GOT3 (cell line): ENCODE data around the gene NASP.

Source experiments
- DNase-seq: peaks from one replicate; lab custom pipeline; 2025; ENCODE audit warnings: mixed read lengths; lab: John Stamatoyannopoulos, UW

NASP gene

DNA sequence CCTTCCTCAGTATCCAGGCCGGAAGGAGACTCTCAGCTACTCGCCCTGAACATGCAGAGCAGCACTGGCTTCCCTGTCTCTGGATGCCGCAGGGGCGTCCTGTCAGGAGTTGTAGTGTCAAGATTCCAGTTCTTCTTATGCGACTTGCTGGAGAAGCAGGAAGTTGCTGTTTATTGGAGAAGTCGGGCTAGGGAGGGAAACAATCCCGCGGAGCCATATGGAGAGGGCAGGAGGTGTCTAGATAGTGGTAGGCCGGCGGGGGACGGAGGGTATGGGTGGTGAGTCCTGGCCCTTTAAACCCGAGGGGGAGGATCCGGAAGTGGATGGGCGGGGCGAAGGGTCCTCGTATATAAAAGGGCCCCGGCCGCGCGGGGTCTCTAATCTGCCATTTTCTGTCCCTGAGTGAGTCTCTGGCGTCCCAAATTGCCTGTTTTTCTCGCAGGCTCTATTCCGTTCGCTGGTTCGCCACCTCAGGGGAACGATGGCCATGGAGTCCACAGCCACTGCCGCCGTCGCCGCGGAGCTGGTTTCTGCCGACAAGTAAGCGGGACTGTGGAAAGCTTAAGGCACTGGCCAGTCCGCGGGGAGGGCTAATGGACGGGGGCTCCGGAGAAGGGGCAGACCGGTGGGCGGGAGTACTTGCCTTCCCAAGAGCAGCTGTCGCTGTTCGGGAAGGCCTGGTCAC lies at the start of gene NASP:
TSS of gene NASP (plus strand) at position 376 of the 685 bp plus-strand sequence. CDS start at position 482, 106 bp downstream.
- DNase-seq = peak; percentile 73

DNA sequence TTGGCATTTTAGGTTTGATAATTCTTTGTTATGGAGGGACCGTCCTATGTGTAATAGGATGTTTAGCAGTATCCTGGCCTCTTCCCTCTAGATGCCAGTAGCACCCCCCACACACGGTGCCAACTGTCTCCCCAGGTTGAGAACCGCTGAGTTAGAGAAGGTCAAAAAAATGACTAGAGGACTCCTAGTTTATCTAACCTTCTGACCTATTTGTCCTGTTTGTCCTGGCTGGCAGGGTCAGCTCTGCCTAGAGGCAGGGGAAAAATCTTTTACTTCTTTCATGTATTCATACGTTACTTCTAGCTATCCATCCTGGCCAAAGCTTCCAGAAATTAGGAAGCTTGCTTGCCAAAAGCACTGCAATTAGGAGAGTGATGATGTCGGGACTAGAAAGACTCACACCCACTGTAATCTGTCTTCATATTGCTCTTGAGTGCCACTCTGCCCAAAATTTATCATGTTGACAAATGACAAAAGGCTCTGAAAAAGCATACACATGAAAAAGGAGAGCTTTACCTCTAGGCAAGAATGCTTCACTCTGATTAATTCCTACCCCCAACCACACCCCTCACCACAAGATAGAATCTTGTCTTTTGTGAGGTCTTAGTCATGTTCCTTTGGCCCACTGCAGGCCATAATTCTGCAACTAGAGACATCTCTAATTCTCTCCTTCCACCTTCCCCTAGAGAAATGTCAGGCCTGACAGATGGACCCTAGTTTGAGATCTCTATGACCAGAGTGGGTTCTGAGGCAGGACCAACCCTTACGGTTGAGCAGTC lies 47.7 kb upstream of the NASP start:
- DNase-seq = no peak

DNA sequence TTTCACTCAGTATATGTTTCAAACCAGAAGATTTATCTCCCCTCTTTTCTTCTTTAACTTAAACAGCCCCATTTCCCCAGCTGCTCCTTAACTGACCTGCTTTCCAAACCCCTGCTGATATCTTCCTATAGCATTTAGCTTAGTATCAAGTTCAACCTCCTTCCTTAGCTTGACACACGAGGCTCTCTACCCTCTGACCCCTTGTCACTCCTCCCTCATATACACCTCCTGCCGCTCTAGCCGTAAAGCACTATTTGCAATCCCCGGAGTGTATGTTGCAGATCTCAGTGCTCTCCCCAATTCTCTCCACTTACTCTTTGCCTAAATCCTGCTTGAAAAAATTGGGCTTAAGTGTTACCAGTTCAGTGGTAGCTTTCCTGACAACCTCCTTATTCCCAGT lies 47.0 kb upstream of the NASP start:
- no peak for DNase-seq

DNA sequence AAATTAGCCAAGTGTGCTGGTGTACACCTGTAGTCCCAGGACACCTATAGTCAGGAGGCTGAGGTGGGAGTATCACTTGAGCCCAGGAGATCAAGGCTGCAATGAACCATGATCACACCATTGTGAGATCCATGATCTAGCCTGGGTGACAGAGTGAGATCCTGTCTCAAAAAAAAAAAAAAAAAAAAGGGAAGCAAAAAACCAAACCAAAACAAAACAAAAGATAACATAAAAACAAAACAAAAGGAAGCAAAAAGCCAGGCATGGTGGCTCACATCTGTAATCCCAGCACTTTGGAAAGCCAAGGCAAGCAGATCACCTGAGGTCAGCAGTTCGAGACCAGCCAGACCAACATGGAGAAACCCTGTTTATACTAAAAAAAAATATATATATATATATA lies 42.6 kb upstream of the NASP start:
- no peak for DNase-seq

DNA sequence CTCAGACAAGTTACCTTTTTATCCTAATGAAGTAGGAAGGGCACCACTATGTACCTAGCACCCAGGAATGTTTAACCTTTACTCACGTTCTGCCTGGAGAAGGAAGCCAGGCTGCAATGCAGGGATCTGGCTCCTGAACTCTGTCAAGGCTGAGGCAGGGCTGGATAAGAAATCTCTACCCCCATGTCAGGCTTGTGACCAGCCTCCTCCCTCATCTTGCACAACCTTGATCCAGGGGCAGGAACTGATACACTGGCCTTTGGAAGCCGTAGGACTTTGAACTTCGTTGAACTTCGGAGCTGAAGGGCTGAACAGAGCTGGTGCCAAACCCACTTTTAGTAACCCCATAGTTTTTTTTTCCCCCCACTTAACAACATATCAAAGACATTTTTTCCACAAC lies 41.2 kb upstream of the NASP start:
- no peak for DNase-seq

- DNase-seq = no peak
Measured at GRCh38 chr1:45543581-45544417, 40.0 kb upstream of the NASP start.

DNA sequence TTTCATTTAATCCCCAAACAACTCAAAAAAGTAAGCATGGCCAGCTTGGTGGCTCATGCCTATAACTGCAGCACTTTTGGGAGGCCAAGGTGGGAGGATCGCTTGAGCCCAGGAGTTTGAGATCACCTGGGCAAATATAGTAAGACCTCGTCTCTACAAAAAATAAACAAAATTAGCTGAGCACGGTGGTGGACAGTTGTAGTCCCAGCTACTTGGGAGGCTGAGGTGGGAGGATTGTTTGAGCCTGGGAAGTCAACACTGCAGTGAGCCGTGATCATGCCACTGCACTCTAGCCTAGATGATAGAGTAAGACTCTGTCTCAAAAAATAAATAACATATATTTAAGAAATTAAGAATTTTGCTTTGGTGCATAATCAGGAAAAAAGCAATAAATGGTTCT lies 39.3 kb upstream of the NASP start:
- no peak for DNase-seq

DNA sequence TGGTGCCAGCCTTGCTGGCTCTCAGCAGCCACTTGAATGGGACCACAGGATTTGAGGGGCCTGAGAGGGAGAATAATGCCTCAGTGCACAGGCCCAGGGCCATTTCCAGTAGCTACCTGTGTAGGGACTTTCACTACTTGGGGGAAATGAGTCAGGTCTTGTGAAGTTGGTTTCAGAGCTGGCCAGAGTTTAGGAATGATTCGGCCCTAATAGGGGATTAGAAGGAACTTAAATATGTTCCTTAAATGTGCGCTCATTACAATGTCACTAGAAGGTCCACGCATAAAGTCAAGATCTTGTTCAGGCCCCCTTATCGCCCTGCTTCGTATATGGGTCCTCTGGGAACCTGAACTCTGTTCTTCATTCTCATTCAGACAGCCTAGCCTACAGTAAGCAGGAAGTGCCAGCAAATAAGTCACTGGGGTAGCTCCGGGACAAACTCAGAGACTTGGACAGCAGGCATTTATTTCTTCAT lies 38.8 kb upstream of the NASP start:
- no peak for DNase-seq

GRCh38 chr1:45545553-45546310 lies 38.1 kb upstream of the NASP start:
- no peak for DNase-seq

DNA sequence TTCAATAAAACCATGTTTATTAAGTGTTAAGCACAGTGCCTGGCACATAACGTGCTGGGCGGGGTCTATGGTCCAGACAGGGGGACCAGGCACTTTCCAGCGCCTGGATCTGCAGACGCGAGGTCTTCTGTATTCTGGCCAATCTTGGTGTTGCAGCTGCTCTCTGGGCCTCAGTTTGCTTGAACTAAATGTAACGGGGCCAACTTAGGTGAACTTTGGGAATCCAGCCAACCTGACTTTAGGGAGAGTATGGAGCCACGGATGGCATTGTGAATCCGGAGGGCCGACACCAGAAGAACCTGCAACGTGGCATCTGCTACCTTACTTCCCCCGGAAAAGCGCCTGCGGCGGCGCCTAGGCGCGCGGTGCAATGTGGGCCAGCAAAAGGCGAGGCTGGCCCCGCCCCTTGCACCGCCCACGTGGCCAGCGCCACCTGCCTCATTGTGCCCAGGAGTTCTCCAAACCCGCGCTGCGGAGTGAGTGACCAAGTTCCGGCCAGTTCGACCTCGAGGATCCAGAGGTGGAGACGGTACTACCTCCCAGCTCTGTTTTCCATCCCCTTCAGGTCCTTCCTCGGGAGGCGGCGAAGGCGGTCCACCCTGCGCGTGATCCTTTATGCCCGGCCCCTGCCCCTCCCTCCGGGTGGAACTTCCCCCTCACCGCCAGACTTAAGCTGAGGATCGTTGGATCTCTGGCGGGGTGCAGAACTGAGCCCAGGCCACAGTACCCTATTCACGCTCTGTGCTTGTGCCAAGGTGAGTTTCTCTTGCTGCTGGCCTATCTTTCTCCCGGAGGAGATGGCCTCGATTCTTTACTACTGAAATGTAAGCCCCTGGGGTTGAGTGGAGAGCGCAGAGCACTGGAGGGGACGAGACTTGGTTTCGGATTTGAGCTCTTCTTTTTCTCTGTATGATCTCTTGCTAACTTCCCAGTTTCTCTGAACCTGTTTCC lies 33.2 kb upstream of the NASP start, which contains the start of gene AKR1A1:
TSS of gene AKR1A1 (plus strand) at position 426 of the 951 bp plus-strand sequence. CDS start 10,969 bp downstream, outside the sequence.
- peak; percentile 66 for DNase-seq

- DNase-seq = no peak
Measured at GRCh38 chr1:45551684-45552083, 32.2 kb upstream of the NASP start.

DNA sequence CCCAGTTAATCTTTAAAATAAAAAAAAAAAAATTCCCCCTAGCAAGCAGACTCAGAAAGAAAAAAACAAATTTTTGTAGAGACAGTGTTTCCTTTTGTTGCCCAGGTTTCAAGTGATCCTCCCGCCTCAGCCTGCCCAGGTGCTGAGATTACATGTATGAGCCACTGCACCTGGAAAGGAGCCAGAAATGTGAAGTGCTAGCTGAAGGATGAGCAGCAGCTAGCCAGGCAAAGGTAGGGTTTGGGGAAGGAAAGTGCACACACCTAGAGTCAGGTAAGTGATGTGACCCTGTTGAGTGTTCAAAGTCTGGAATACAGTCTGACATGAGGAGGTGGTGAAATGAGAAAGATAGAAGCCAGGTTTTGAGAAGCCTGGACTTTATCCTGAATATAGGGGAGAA lies 31.5 kb upstream of the NASP start:
- DNase-seq = no peak

- no peak for DNase-seq
Measured at GRCh38 chr1:45554198-45554597, 29.6 kb upstream of the NASP start.

DNA sequence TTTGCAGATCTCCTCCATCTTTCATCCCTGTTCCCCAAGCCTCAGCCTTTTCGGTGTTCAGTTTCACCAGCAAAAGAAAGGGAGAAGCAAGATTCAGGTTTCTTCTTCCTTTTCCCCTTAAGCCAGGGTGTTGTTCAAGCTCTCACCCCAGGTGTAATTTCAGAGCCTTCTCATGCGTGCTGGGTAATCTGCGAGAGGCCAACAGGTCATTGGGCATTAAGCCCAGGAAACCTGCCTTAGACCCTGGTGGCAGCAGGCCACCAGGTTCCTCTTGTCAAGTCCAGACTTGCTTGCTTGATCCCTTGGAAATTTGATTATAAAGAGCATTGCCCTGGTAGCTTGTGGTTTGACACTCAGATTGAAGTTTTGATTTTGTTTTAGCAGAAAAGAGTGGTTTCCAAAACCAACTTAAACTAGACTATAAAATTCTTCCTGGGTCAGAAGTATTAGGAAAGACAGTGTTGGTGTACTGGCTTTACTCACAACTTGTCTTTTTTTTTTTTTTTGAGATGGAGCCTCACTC lies 26.4 kb upstream of the NASP start:
- no peak for DNase-seq

GRCh38 chr1:45563843-45564242 lies 20.0 kb upstream of the NASP start:
- DNase-seq = no peak

DNA sequence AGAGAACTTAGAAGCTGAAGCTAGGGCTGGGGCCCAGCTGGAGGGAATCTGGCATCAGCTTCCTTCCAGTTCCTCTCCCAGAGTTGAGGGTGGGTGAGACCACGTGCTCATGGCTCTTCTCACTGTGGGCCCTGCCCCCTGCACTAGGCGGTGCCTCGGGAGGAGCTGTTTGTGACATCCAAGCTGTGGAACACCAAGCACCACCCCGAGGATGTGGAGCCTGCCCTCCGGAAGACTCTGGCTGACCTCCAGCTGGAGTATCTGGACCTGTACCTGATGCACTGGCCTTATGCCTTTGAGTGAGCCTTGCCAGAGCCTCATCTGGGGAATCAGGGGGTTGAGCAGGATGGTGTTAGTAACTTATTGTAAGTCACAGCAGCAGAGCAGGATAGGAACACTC lies 17.1 kb upstream of the NASP start:
- no peak for DNase-seq

DNA sequence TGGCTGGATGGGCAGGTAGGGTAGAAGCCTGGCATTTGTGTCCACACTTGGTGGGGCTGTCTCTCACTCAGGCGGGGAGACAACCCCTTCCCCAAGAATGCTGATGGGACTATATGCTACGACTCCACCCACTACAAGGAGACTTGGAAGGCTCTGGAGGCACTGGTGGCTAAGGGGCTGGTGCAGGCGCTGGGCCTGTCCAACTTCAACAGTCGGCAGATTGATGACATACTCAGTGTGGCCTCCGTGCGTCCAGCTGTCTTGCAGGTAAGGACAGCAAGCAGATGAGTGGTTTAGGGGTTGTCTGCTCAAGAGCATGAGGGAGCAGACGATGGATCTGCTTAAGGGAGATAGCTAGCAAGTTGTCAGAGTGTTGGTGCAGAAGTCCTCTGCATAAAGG lies 15.9 kb upstream of the NASP start:
- DNase-seq = no peak

GRCh38 chr1:45568421-45568820 lies 15.4 kb upstream of the NASP start:
- DNase-seq = no peak

DNA sequence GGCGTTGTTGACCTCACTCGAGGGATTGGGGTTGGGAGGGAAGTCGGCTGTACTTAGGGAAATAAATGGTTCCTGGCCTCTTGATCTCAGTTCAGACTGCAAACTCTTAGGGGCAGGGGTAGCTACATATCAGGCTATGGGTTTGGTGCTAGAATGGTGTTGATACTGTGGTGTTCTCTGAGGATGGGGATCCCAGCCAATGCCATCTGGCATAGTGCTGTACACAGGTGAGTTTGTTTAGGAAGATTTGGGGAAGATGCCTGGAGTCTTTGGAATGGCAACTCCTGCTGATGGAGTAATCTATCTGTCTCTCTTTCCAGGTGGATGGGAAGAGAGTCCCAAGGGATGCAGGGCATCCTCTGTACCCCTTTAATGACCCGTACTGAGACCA lies 14.3 kb upstream of the NASP start:
- DNase-seq = no peak

GRCh38 chr1:45569962-45570581 lies 13.8 kb upstream of the NASP start:
- DNase-seq = peak; percentile 14
